A673 (cell line): ENCODE measurements around the gene PHRF1.

Experiments used
- EZH2 ChIP-seq: fragments of 200-600 bp; sonication (generic); IDR thresholded peaks from 2 replicates; pipeline ENCODE4 v1.6.1; 2017; ENCODE audit warnings: borderline replicate concordance, low read depth, mild to moderate bottlenecking, mixed read lengths, antibody characterized with exemption, low read length; ENCODE audit not compliant: poor library complexity, severe bottlenecking
- TF ChIP-seq, protein P1 (sequence below): fragments of 300-800, 200-600 bp; sonication (generic); conservative IDR thresholded peaks from 2 replicates; pipeline ENCODE4 v1.5.1; 2017; ENCODE audit warnings: low read depth, mild to moderate bottlenecking, antibody characterized with exemption, low read length, moderate library complexity, mixed read lengths

DNA sequence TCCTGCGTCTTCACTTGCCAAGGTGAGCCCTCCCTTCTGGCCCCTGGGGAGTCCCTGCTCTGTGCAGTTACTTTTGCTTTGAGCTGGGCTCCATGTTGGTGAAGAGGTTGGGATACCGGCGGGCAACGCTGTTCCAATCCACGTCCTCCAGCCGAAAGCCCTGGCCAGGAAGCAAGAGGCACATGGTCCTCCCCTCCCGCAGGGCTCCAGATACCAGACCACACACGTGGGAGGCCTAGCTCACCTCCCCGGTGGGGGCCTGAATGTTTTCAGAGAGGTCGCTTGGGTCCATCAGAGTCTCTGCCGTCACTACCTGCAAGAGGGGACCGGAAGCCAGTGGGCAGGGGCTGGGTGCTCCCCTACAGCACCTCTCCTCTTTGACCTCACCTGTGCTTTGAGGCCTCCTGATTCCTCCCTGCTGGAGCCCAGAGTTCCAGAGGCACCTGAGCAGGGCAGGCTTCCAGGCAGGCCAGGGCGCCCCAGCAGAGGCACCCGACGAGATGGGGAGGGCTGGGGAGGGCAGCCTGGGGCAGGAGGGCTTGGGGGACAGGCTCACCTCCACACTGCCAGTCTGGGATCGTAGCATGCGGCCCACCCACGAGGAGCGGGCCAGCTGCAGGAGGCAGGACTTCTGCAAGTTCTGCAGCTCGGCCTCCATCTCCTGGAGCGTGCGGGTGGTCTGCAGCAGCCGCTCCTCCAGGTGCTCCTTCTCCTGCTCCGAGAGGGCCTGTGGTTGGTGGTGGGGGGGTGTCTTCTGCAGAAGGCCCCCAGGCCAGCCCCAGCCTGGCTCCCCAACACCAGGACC lies 18.7 kb upstream of the PHRF1 start:
- TF ChIP-seq, protein P1, sequence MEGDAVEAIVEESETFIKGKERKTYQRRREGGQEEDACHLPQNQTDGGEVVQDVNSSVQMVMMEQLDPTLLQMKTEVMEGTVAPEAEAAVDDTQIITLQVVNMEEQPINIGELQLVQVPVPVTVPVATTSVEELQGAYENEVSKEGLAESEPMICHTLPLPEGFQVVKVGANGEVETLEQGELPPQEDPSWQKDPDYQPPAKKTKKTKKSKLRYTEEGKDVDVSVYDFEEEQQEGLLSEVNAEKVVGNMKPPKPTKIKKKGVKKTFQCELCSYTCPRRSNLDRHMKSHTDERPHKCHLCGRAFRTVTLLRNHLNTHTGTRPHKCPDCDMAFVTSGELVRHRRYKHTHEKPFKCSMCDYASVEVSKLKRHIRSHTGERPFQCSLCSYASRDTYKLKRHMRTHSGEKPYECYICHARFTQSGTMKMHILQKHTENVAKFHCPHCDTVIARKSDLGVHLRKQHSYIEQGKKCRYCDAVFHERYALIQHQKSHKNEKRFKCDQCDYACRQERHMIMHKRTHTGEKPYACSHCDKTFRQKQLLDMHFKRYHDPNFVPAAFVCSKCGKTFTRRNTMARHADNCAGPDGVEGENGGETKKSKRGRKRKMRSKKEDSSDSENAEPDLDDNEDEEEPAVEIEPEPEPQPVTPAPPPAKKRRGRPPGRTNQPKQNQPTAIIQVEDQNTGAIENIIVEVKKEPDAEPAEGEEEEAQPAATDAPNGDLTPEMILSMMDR, result no peak
- no peak for TF ChIP-seq EZH2
